GM18873 (cell line): ENCODE data around the gene ANO7.

Experiments
- ATAC-seq: cut with Tn5 transposase; IDR thresholded peaks from one replicate; pipeline ENCODE4 v1.9.1; 2021; ENCODE audit warnings: mild to moderate bottlenecking, moderate library complexity, moderate number of reproducible peaks; ENCODE audit not compliant: unreplicated experiment, low FRiP score

The ANO7 gene

GRCh38 chr2:241241669-241242068 is 53.2 kb downstream of the ANO7 start:
- no peak for ATAC-seq

- no peak for ATAC-seq
These were observed 53.8 kb downstream of the ANO7 start for GRCh38 chr2:241242306-241242705.

GRCh38 chr2:241244368-241244767 is 55.9 kb downstream of the ANO7 start:
- ATAC-seq = no peak

GRCh38 chr2:241248289-241248688 is 59.8 kb downstream of the ANO7 start:
- no peak for ATAC-seq

GRCh38 chr2:241248897-241249296 is 60.4 kb downstream of the ANO7 start:
- ATAC-seq = no peak

- no peak for ATAC-seq
These were observed 61.2 kb downstream of the ANO7 start for GRCh38 chr2:241249654-241250053.

- ATAC-seq = no peak
These were observed 64.5 kb downstream of the ANO7 start for GRCh38 chr2:241252778-241253475.

GRCh38 chr2:241254904-241255351 is 66.5 kb downstream of the ANO7 start:
- ATAC-seq = no peak

- no peak for ATAC-seq
These were observed 67.2 kb downstream of the ANO7 start for GRCh38 chr2:241255542-241256167.

GRCh38 chr2:241256168-241256545 is 67.7 kb downstream of the ANO7 start:
- no peak for ATAC-seq

GRCh38 chr2:241257419-241258032 is 69.0 kb downstream of the ANO7 start:
- ATAC-seq = no peak

- ATAC-seq = no peak
These were observed 70.2 kb downstream of the ANO7 start for GRCh38 chr2:241258505-241259280.

- ATAC-seq = no peak
These were observed 72.4 kb downstream of the ANO7 start for GRCh38 chr2:241260911-241261310.

- no peak for ATAC-seq
These were observed 73.2 kb downstream of the ANO7 start for GRCh38 chr2:241261628-241262027.

GRCh38 chr2:241263061-241263460 is 74.6 kb downstream of the ANO7 start:
- ATAC-seq = no peak

- ATAC-seq = no peak
These were observed 77.0 kb downstream of the ANO7 start for GRCh38 chr2:241265506-241265905.

- ATAC-seq = no peak
These were observed 79.0 kb downstream of the ANO7 start for GRCh38 chr2:241267249-241268067.

- no peak for ATAC-seq
These were observed 79.8 kb downstream of the ANO7 start for GRCh38 chr2:241268306-241268705.

- ATAC-seq = no peak
These were observed 80.4 kb downstream of the ANO7 start for GRCh38 chr2:241268716-241269445.
